HepG2 (cell line): Measurements from ENCODE around the gene BIRC5.

Source experiments
- RFXAP ChIP-seq: sonication (generic); formaldehyde crosslinking; IDR thresholded peaks from 2 replicates; pipeline ENCODE4 v1.4.0; 2020; ENCODE audit warnings: missing genetic modification reagents, borderline replicate concordance
- TF ChIP-seq, protein P1 (sequence below): sonication (generic); formaldehyde crosslinking; IDR thresholded peaks from 2 replicates; pipeline ENCODE4 v1.5.0; 2020; ENCODE audit warnings: mild to moderate bottlenecking, missing genetic modification reagents, moderate library complexity

DNA sequence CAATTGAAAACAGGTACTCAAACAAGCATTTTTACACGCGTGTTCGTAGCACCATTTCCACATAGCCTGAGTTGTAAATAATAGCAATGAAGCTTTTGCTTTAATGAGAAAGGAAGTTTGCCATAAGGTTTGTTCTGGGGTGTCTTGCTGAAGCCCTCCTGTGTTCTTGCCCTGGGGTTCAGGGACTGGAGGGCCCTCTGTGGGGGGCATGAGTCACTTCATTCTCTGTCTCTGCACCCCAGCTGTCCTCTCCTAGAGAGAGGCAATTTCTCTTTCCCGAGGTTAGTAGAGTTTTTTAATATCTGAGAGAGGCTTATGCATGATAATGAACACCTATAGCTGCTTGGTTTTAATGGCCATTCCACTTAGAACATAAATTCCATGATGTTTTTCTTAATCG, 17.3 kb upstream of the BIRC5 start:
- no peak for TF ChIP-seq RFXAP (CRISPR knock-in tag)
- TF ChIP-seq, protein P1, sequence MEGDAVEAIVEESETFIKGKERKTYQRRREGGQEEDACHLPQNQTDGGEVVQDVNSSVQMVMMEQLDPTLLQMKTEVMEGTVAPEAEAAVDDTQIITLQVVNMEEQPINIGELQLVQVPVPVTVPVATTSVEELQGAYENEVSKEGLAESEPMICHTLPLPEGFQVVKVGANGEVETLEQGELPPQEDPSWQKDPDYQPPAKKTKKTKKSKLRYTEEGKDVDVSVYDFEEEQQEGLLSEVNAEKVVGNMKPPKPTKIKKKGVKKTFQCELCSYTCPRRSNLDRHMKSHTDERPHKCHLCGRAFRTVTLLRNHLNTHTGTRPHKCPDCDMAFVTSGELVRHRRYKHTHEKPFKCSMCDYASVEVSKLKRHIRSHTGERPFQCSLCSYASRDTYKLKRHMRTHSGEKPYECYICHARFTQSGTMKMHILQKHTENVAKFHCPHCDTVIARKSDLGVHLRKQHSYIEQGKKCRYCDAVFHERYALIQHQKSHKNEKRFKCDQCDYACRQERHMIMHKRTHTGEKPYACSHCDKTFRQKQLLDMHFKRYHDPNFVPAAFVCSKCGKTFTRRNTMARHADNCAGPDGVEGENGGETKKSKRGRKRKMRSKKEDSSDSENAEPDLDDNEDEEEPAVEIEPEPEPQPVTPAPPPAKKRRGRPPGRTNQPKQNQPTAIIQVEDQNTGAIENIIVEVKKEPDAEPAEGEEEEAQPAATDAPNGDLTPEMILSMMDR (CRISPR knock-in tag) = no peak
